ENCODE data around the gene TARS1.

Gene TARS1

GRCh38 chr5:33440482-33441240 lies at the start of gene TARS1:
Gene TARS1 (plus strand): TSS chr5:33440965. CDS start chr5:33441087, 122 bp downstream.
- Mint-ChIP-seq H3K4me3 (no peak within 1 kb of the TSS), H3K36me3 (peaks cover 5% of the 10 kb centered on the region), H3K4me1 (peaks cover 19% of the 10 kb centered on the region), H3K27me3 (no peaks in the 10 kb centered on the region), H3K9me3 (no peaks in the 10 kb centered on the region), H3K27ac (no peak within 1 kb of the TSS)
- ATAC-seq (ENCODE audit: low read depth) (peak; percentile 91), DNase-seq (ENCODE audit: low spot score in 2 of 2) (peak; percentile 80 to 86)

GRCh38 chr5:33398501-33398900 lies 42.3 kb upstream of the TARS1 start:
- ATAC-seq (ENCODE audit: low read depth), result no peak
- Mint-ChIP-seq H3K36me3 (no peaks in the 10 kb centered on the region), H3K27ac (no peak overlapping the region), H3K9me3 (no peaks in the 10 kb centered on the region), H3K4me1 (peaks cover 5% of the 10 kb centered on the region), H3K27me3 (peaks cover 4% of the 10 kb centered on the region), H3K4me3 (no peak overlapping the region)
- no peak for DNase-seq (ENCODE audit: low spot score in 2 of 2)

DNA sequence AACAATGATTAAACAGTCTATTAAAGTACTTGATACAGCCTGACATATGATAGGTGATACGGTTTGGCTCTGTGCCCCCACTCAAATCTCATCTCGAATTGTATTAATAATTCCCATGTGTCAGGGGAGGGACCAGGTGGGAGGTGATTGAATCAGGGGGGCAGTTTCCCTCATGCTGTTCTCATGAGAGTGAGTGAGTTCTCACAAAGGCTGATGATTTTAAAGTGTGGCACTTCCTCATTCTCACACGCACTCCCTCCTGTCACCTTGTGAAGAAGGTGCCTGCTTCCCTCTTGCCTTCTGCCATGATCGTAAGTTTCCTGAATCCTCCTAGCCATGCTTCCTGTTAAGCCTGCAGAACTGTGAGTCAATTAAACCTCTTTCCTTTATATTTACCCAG lies 40.1 kb upstream of the TARS1 start:
- DNase-seq (ENCODE audit: low spot score in 2 of 2), result no peak
- Mint-ChIP-seq H3K4me3 (no peak overlapping the region), H3K36me3 (no peaks in the 10 kb centered on the region), H3K27me3 (peaks cover 4% of the 10 kb centered on the region), H3K27ac (no peak overlapping the region), H3K9me3 (peaks cover 6% of the 10 kb centered on the region), H3K4me1 (peaks cover 5% of the 10 kb centered on the region)
- ATAC-seq (ENCODE audit: low read depth), result no peak

DNA sequence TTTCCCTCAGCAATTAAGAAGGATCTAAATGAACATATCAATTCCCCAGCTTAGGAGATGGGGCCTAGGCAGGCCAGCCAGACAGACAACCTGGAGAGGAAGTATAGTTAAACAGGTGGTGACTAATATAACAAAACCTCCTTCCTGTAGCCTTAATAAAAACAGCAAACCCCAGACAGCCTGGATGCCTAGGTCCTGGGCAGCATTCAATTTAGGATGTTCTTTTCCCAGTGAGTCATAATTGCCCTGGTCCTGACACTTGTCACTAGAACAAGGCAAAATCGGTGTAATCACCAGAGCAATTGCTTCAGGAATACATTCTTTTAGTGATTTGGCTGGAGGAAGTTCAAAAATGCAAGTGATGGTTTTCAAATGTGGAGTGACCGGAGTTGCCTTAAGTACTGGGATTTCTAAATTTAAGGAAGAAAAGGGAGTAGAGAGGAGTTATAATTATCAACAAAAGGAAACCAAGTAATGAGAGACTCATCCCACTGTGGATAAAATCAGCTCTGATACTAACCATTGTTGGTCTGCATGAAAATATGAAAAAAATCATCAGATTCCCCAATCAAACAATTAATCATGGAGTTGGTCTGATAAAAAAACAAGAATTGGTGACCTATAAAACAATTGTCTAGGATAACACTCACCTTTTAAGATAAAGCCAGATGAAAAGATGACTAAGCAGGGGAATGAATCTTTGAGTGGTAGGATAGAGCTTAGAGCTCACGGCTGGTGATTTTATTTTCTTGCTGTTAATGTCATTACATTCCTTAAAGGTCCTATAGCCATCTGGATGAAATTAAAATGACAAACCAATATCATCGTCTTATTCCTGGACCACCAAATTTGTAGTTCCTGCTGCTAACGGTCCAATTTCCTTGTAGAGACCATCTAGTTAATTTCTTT lies 39.0 kb upstream of the TARS1 start:
- Mint-ChIP-seq H3K4me3 (no peak overlapping the region), H3K4me1 (peaks cover 5% of the 10 kb centered on the region), H3K27me3 (peaks cover 4% of the 10 kb centered on the region), H3K36me3 (no peaks in the 10 kb centered on the region), H3K9me3 (peaks cover 6% of the 10 kb centered on the region), H3K27ac (no peak overlapping the region)
- no peak for DNase-seq (ENCODE audit: low spot score in 2 of 2)
- ATAC-seq (ENCODE audit: low read depth), result no peak

DNA sequence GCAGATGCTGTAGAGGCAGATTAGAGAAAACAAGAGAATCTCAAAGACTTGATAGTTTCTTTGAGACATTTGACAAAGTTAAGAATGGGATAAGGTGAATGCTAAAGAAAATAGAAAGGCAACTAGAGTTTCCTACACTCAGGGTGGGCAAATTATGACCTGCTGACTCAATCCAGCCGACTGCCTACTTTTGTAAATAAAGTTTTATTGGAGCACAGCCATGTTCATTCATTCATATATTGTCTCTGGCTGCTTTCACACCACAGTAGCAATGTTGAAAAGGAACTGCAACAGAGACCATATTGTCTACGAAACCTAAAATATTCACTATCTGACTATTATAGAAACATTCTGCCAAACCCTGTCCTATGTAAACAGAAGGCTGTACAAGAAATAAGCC lies 37.6 kb upstream of the TARS1 start:
- Mint-ChIP-seq H3K4me1 (peaks cover 5% of the 10 kb centered on the region), H3K27me3 (peaks cover 4% of the 10 kb centered on the region), H3K36me3 (no peaks in the 10 kb centered on the region), H3K9me3 (peaks cover 6% of the 10 kb centered on the region), H3K27ac (no peak overlapping the region), H3K4me3 (no peak overlapping the region)
- DNase-seq (ENCODE audit: low spot score in 2 of 2), result no peak
- no peak for ATAC-seq (ENCODE audit: low read depth)

DNA sequence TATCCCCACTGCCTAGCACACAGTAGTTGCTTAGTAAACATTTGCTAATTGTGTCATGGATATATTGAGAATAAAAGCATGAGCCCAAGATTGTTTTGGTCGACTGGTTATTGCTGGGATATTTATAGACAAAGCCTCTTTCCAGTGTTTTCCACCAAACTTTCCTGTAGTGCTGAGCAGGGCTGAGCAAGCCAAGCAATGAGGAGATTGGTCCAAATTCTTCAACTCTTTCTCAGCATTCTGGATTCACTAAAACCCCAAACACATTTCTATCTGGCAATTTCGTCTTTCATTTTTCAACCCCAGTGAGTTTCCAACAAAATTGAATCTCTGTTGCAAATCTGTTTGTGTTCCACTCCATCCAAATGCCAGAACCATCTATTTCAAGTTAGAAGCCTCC lies 31.9 kb upstream of the TARS1 start:
- Mint-ChIP-seq H3K4me1 (no peaks in the 10 kb centered on the region), H3K4me3 (no peak overlapping the region), H3K27ac (no peak overlapping the region), H3K27me3 (no peaks in the 10 kb centered on the region), H3K9me3 (peaks cover 6% of the 10 kb centered on the region), H3K36me3 (no peaks in the 10 kb centered on the region)
- no peak for ATAC-seq (ENCODE audit: low read depth)
- no peak for DNase-seq (ENCODE audit: low spot score in 2 of 2)

DNA sequence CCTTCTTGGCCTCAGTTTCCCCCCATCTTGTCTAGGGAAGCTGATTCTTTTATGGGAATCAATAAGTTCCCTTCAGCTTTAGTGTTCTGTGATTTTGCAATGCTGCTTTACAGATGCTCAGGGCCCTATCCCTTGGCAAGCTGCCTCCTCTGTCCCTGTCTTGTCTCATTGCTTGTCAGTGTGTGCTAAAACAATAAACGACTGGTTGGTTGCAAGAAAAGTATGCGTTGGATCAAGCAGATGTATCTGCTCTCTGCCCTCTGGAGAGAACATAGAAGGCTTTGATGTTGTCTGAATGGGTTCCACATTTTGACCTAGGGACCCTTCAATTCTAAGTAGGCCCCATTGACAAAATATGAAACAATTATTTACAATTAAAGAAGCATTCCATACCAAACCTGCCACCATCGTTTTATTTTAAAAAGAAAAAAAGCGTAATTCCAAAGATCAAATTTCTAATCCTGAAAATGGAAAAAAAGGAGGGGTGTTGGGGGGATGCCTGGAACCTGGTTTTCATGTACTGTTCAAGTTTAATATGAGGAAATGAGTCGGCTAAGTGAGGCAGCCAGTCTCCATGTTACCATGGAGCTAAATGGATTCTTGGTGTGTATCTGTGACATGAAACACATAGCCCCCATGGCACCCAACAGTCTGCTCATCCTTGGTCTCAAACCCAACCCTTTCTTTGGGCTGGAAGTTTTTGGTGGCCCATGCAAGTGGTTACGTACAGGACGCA lies 31.2 kb upstream of the TARS1 start:
- Mint-ChIP-seq H3K36me3 (no peaks in the 10 kb centered on the region), H3K4me3 (no peak overlapping the region), H3K4me1 (no peaks in the 10 kb centered on the region), H3K27me3 (no peaks in the 10 kb centered on the region), H3K9me3 (peaks cover 5% of the 10 kb centered on the region), H3K27ac (no peak overlapping the region)
- ATAC-seq (ENCODE audit: low read depth) (no peak), DNase-seq (ENCODE audit: low spot score in 2 of 2) (no peak)

GRCh38 chr5:33410221-33410620 lies 30.5 kb upstream of the TARS1 start:
- no peaks in the 10 kb centered on the region for H3K4me1 Mint-ChIP-seq
- H3K27ac Mint-ChIP-seq, result no peak overlapping the region
- no peak overlapping the region for H3K4me3 Mint-ChIP-seq
- DNase-seq (ENCODE audit: low spot score in 2 of 2) (no peak), ATAC-seq (ENCODE audit: low read depth) (no peak)
- H3K9me3 Mint-ChIP-seq, result no peaks in the 10 kb centered on the region
- no peaks in the 10 kb centered on the region for H3K27me3 Mint-ChIP-seq
- H3K36me3 Mint-ChIP-seq, result no peaks in the 10 kb centered on the region

- no peaks in the 10 kb centered on the region for H3K36me3 Mint-ChIP-seq
- no peaks in the 10 kb centered on the region for H3K4me1 Mint-ChIP-seq
- no peaks in the 10 kb centered on the region for H3K27me3 Mint-ChIP-seq
- H3K27ac Mint-ChIP-seq, result no peak overlapping the region
- DNase-seq (ENCODE audit: low spot score in 2 of 2) (no peak), ATAC-seq (ENCODE audit: low read depth) (no peak)
- no peak overlapping the region for H3K4me3 Mint-ChIP-seq
- H3K9me3 Mint-ChIP-seq, result no peaks in the 10 kb centered on the region
These were observed 29.3 kb upstream of the TARS1 start for GRCh38 chr5:33411498-33411897.

- Mint-ChIP-seq H3K4me1 (no peaks in the 10 kb centered on the region), H3K36me3 (no peaks in the 10 kb centered on the region), H3K27ac (no peak overlapping the region), H3K4me3 (no peak overlapping the region), H3K27me3 (no peaks in the 10 kb centered on the region), H3K9me3 (no peaks in the 10 kb centered on the region)
- ATAC-seq (ENCODE audit: low read depth) (no peak), DNase-seq (ENCODE audit: low spot score in 2 of 2) (no peak)
These were observed 24.9 kb upstream of the TARS1 start for GRCh38 chr5:33415811-33416354.

GRCh38 chr5:33417632-33418031 lies 23.1 kb upstream of the TARS1 start:
- H3K36me3 Mint-ChIP-seq, result no peaks in the 10 kb centered on the region
- ATAC-seq (ENCODE audit: low read depth) (no peak), DNase-seq (ENCODE audit: low spot score in 2 of 2) (no peak)
- no peaks in the 10 kb centered on the region for H3K27me3 Mint-ChIP-seq
- no peaks in the 10 kb centered on the region for H3K4me1 Mint-ChIP-seq
- no peak overlapping the region for H3K4me3 Mint-ChIP-seq
- H3K27ac Mint-ChIP-seq, result no peak overlapping the region
- H3K9me3 Mint-ChIP-seq, result no peaks in the 10 kb centered on the region

GRCh38 chr5:33420946-33421345 lies 19.8 kb upstream of the TARS1 start:
- H3K4me1 Mint-ChIP-seq, result no peaks in the 10 kb centered on the region
- no peak overlapping the region for H3K4me3 Mint-ChIP-seq
- no peaks in the 10 kb centered on the region for H3K27me3 Mint-ChIP-seq
- H3K36me3 Mint-ChIP-seq, result no peaks in the 10 kb centered on the region
- no peak overlapping the region for H3K27ac Mint-ChIP-seq
- ATAC-seq (ENCODE audit: low read depth) (no peak), DNase-seq (ENCODE audit: low spot score in 2 of 2) (no peak)
- H3K9me3 Mint-ChIP-seq, result no peaks in the 10 kb centered on the region

DNA sequence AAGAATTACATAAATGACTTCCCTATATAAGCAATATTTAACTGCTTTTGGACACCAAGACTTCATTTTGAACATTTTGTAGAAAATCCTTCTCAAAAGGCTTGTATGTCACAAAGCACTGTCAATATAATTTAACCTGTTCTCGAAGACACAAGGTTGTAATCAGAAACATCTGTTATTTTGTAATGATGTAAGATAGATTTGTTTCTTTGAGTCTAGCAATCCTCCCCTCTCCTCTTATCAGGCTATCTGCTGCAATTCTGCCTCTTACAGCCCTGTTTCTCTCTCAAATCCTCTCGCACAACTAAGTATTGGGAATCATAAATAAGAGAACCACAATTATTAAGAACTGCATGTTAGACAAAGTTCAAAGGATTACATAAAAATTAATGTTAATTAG lies 18.6 kb upstream of the TARS1 start:
- H3K4me3 Mint-ChIP-seq, result no peak overlapping the region
- H3K27ac Mint-ChIP-seq, result no peak overlapping the region
- H3K4me1 Mint-ChIP-seq, result no peaks in the 10 kb centered on the region
- no peak for DNase-seq (ENCODE audit: low spot score in 2 of 2)
- no peaks in the 10 kb centered on the region for H3K36me3 Mint-ChIP-seq
- H3K27me3 Mint-ChIP-seq, result no peaks in the 10 kb centered on the region
- ATAC-seq (ENCODE audit: low read depth), result no peak
- no peaks in the 10 kb centered on the region for H3K9me3 Mint-ChIP-seq

All from memory B cell (primary cell).